ENCODE measurements around the gene RGS12.

- TF ChIP-seq FOSL1 (IDR thresholded peaks at IDR 0.05; ENCODE audit: insufficient read depth, low read depth, low read length) (no peak), POLR2AphosphoS5 (IDR thresholded peaks at IDR 0.05; ENCODE audit: low read depth, low read length) (no peak), MAFK (IDR thresholded peaks at IDR 0.05; ENCODE audit: low read depth, low read length) (no peak), CTCF (IDR thresholded peaks at IDR 0.05; ENCODE audit: control extremely low read depth in 1 of 3, insufficient read depth in 1 of 3, low read depth in 1 of 3, low read length in 3 of 3) (no peak)
These were observed 15.9 kb downstream of the RGS12 start for GRCh38 chr4:3308691-3309090.

Data from H1 (cell line).